Neural progenitor cell (in vitro differentiated cells): ENCODE results near the gene TSPOAP1.

Experiments
- EZH2 ChIP-seq: fragments of 200-600 bp; sonication (generic); IDR thresholded peaks from 2 replicates; pipeline ENCODE4 v1.6.1; 2017; ENCODE audit warnings: antibody characterized with exemption, mild to moderate bottlenecking, moderate library complexity
- EZH2phosphoT487 ChIP-seq: fragments of 200-600 bp; sonication (generic); IDR thresholded peaks from 2 replicates; pipeline ENCODE4 v1.6.1; 2017; ENCODE audit warnings: antibody characterized with exemption
- TF ChIP-seq, protein P1 (sequence below): fragments of 200-600 bp; sonication (generic); IDR thresholded peaks from 2 replicates; pipeline ENCODE4 v1.5.1; 2017; ENCODE audit warnings: antibody characterized with exemption, mild to moderate bottlenecking

DNA sequence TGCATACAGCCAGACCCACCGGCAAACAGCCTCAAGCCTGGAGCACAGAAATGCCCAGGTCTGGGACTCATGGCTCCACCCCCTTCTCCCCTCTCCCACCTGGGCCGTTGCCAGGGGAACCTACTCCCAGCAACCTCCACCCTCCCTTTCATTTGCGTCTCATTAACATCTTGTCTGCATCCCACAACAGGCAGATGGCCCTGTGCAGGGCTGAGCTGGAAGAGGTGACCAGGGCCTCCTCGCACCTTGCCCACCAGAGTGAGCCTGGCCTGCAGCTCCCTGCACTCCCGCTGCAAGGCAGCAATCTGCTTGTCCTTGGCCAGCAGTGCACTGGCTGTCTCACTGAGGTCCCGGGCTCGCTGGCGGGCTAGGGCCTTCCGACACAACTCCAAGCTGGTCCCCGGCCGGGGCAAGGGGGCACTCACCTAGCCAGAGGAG is 3.3 kb downstream of the TSPOAP1 start:
- TF ChIP-seq, protein P1, sequence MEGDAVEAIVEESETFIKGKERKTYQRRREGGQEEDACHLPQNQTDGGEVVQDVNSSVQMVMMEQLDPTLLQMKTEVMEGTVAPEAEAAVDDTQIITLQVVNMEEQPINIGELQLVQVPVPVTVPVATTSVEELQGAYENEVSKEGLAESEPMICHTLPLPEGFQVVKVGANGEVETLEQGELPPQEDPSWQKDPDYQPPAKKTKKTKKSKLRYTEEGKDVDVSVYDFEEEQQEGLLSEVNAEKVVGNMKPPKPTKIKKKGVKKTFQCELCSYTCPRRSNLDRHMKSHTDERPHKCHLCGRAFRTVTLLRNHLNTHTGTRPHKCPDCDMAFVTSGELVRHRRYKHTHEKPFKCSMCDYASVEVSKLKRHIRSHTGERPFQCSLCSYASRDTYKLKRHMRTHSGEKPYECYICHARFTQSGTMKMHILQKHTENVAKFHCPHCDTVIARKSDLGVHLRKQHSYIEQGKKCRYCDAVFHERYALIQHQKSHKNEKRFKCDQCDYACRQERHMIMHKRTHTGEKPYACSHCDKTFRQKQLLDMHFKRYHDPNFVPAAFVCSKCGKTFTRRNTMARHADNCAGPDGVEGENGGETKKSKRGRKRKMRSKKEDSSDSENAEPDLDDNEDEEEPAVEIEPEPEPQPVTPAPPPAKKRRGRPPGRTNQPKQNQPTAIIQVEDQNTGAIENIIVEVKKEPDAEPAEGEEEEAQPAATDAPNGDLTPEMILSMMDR, result no peak
- no peak for TF ChIP-seq EZH2phosphoT487
- TF ChIP-seq EZH2, result no peak
